Adipocyte (in vitro differentiated cells): Measurements from ENCODE around the gene HLCS.

Experiments
- DNase-seq: peaks from one replicate; pipeline ENCODE4 v3.0.0-alpha.2; 2015; ENCODE audit warnings: low read depth
- H3K27me3 ChIP-seq: replicated peaks from 2 replicates; pipeline ENCODE4 v1.7.0; 2013; ENCODE audit warnings: mild to moderate bottlenecking, low read length, moderate library complexity; ENCODE audit not compliant: control insufficient read depth, insufficient read depth
- H3K36me3 ChIP-seq: 2 replicates; pipeline ENCODE4 v1.7.0; 2013; ENCODE audit warnings: low read length, mild to moderate bottlenecking, moderate library complexity; ENCODE audit not compliant: control insufficient read depth, insufficient read depth, severe bottlenecking
- H3K4me1 ChIP-seq: 2 replicates; pipeline ENCODE4 v1.7.0; 2013; ENCODE audit warnings: mild to moderate bottlenecking, low read length, moderate library complexity; ENCODE audit not compliant: control insufficient read depth, insufficient read depth
- H3K4me3 ChIP-seq: 2 replicates; pipeline ENCODE4 v1.7.0; 2013; ENCODE audit warnings: mild to moderate bottlenecking, low read length, moderate library complexity
- H3K9ac ChIP-seq: 2 replicates; pipeline ENCODE4 v1.7.0; 2013; ENCODE audit warnings: mild to moderate bottlenecking, low read length, moderate library complexity
- H3K9me3 ChIP-seq: 2 replicates; pipeline ENCODE4 v1.7.0; 2013; ENCODE audit warnings: mild to moderate bottlenecking, low read length, moderate library complexity; ENCODE audit not compliant: control insufficient read depth

Gene HLCS

DNA sequence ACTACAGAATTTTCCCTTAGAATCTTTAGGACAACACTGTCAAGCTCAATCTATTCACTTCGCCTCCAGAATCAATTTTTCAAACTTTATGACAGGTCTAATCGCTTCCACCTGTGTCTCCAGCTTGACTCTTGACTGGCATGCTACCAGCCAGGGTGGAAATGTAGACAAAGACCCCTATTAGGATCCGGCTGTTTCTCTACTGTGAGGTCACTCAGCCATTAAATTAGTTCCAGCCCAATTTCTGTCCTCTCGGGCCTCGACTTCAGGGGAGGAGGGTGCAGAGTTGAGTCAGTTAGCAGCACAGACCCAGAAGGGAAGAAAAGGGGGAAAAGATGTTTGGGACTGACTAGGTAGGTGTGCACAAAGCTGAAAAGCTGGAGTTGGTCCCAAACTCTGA is 78.5 kb downstream of the HLCS start:
- no peak overlapping the region for H3K4me3 ChIP-seq
- no peaks in the 10 kb centered on the region for H3K9me3 ChIP-seq
- no peak overlapping the region for H3K9ac ChIP-seq
- no peaks in the 10 kb centered on the region for H3K27me3 ChIP-seq
- H3K4me1 ChIP-seq: peaks cover 6% of the 10 kb centered on the region
- DNase-seq: no peak
- no peaks in the 10 kb centered on the region for H3K36me3 ChIP-seq

DNA sequence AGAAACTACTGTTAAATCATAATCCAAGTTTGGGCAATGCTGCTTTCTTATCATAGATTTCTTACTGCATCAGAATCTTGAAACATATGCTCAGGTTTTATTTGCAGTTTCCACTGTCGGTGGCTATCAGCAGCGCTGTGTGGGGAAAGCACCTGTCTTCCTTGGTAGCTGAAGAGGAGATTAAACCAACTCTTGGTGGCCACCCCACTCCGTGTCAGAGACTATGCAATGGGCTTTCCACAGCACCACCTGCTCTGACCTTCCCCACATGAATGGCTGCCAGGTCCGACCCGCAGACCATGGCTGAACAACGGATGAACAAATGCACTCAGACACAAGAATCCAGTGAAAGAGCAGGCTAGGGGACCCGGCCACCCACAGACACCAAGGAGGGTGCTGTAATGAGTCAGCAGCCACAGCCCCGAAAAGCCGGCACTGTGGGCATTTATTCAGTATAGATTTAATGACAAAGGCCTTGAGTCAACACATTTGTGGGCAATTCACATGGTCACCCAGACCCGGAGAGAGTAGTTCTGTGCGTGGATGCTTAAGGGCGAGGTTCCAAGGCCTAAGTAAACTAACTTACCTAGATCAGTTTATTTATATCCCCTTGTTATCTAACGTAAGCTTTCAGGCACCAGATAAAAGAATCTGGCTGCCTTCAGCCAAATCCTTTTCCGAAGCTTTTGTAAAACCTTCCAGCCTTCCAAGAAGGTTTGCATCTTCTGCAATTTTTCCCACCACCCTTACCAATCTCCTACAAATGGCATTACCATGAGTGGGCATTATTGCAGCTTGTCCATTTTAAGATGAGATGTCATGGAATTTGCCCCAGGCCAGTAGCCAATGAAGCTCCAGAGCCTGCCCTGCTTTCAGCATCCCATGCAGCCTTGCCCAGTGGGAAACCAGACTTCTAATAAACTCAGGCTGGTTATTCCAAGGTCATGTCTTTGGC is 82.7 kb downstream of the HLCS start:
- DNase-seq: no peak
- Histone ChIP-seq H3K36me3 (no peaks in the 10 kb centered on the region), H3K4me1 (no peaks in the 10 kb centered on the region), H3K4me3 (no peak overlapping the region), H3K9ac (no peak overlapping the region), H3K9me3 (no peaks in the 10 kb centered on the region), H3K27me3 (no peaks in the 10 kb centered on the region)

DNA sequence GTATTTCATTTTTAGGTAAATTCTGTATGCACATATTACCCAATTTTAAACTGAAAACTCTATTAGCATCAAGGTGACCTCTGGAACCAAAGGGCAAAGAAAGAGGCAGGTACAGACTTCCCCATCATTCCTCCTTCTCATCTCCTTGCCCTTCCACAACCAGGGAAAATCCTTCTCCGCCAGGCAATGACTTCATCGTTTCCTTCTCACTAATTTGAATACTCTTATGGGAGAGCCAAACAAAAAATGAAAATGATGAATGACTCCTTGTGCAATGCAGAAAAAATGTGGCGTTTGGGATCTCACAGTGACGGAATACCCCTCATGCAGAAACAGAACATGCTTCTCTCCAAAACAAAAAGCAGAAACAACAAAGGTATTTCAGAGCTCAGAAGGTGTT is 83.7 kb downstream of the HLCS start:
- Histone ChIP-seq H3K9ac (no peak overlapping the region), H3K36me3 (no peaks in the 10 kb centered on the region), H3K27me3 (no peaks in the 10 kb centered on the region), H3K9me3 (peaks cover 7% of the 10 kb centered on the region), H3K4me1 (no peaks in the 10 kb centered on the region), H3K4me3 (no peak overlapping the region)
- DNase-seq: no peak

DNA sequence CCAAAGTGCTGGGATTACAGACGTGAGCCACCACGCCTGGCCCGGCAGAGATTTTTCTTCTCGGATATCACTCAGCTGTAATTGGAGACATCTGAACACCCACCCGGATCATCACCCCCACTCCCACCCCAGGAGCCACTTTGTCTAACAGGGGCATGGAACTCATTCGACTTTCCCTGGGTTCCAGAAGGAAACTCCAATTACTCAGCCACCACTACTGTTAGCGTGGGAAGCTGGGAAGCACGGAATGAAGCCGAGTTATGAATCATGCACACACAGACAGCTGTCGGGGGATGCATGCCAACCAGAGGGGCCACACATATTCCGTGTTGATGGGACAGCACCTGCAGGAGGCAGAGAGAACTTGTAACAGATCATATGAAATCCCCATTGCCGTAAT is 85.2 kb downstream of the HLCS start:
- DNase-seq: peak; percentile 68
- Histone ChIP-seq H3K36me3 (no peaks in the 10 kb centered on the region), H3K4me3 (no peak overlapping the region), H3K9me3 (peaks cover 14% of the 10 kb centered on the region), H3K4me1 (no peaks in the 10 kb centered on the region), H3K9ac (no peak overlapping the region), H3K27me3 (no peaks in the 10 kb centered on the region)

DNA sequence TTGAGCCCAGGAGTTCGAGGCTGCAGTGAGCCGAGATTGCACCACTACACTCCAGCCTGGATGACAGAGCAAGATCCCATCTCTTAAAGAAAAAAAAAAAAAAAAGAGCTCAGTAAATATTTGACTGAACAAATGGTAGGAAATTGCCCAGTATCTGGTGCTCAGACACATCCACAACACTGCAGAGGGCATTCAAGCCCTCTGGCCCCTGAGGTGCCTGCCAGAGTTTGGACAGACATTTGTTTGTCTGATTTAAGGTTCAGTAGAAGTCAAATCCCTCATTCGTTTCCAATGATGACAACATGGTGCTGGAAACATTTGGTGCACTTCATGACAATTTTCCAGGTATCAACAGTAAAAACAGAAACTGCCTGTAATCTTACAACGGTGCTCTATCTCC is 86.6 kb downstream of the HLCS start:
- H3K4me3 ChIP-seq: no peak overlapping the region
- H3K36me3 ChIP-seq: no peaks in the 10 kb centered on the region
- no peaks in the 10 kb centered on the region for H3K4me1 ChIP-seq
- no peak overlapping the region for H3K9ac ChIP-seq
- DNase-seq: no peak
- peaks cover 14% of the 10 kb centered on the region for H3K9me3 ChIP-seq
- H3K27me3 ChIP-seq: no peaks in the 10 kb centered on the region

DNA sequence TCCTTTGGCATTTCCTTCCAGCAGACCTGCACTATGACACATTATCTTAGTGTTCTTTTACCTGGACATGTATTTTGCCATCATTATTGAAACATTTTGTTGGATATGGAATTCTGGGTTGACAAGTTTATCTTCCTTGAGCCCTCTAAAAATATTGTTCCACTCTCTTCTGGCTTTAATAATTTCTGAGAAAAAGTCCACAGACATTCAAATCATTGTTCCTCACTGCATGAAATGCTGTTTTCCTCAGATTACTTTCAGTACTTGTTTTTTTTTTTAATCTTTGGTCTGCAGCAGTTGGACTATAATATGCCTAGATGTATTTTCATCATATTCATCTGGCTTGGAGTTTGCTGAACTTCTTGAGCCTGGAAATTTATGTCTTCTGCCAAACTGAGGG is 88.7 kb downstream of the HLCS start:
- Histone ChIP-seq H3K9me3 (peaks cover 14% of the 10 kb centered on the region), H3K4me3 (no peak overlapping the region), H3K9ac (no peak overlapping the region), H3K36me3 (no peaks in the 10 kb centered on the region), H3K4me1 (no peaks in the 10 kb centered on the region), H3K27me3 (no peaks in the 10 kb centered on the region)
- no peak for DNase-seq

DNA sequence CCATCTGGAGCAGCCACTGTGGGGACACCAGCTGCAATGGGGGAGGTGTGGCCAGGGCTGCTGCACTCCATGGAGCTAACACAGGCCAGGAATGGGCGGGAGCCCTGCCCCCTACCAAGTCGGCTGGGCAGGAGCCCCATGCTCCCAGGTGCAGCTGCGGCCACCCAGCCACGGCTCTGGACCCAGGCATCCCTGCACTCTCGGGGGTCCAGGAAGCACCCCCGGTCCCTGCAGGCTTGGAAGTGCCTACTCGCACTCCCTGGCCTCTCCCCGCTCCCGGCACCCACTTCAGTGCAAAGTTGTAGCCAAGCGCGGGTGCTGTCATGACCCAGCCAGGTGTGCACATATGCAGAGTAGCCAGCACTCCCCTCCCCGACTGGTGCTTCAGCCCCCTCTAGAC is 91.8 kb downstream of the HLCS start:
- Histone ChIP-seq H3K9ac (no peak overlapping the region), H3K27me3 (no peaks in the 10 kb centered on the region), H3K4me1 (no peaks in the 10 kb centered on the region), H3K36me3 (no peaks in the 10 kb centered on the region), H3K9me3 (peaks cover 14% of the 10 kb centered on the region), H3K4me3 (no peak overlapping the region)
- DNase-seq: no peak

DNA sequence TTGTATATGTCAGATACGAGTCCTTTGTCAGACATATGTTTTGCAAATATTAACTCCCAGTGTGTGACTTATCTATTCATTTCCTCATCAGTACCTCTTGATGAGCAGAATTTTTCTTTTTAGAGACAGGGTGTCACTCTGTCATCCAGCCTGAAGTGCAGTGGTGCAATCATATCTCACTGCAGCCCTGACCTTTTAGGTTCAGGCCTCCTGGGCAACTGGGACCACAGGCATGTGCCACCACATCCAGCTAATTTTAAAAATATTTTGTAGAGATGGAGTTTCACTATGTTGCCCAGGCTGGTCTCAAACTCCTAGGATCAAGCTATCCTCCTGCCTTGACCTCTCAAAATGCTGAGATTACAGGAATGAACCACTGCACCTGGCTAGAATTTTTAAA is 93.0 kb downstream of the HLCS start:
- peaks cover 14% of the 10 kb centered on the region for H3K9me3 ChIP-seq
- H3K9ac ChIP-seq: no peak overlapping the region
- H3K36me3 ChIP-seq: no peaks in the 10 kb centered on the region
- DNase-seq: no peak
- H3K4me3 ChIP-seq: no peak overlapping the region
- H3K4me1 ChIP-seq: no peaks in the 10 kb centered on the region
- no peaks in the 10 kb centered on the region for H3K27me3 ChIP-seq

DNA sequence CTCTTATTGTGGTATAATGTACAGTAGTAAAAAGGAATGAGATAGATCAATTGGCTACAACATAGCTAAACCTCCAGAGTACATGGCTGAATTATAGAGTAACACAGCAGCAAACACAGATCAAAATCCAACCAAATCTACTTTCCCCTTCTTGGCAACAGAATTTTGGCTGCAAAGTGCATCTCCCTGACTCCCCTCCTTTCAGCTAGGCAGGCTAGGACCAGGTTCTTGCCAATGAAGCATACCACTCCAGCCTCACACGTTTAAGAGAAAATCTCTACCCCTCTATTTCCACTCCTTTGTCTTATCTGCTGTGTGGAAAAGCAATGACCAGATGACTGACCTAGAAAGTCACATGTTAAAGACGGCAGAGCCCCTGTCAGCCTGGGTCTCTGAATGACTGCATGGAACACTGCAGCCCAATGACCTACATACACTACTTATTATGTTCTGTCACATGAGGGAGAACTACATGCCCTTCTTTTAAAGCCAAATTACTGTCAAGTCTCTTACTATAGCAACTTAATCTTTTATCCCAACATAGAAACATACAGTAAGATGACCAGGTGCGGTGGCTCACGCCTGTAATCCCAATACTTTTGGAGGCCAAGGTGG is 99.1 kb downstream of the HLCS start:
- no peak overlapping the region for H3K4me3 ChIP-seq

DNA sequence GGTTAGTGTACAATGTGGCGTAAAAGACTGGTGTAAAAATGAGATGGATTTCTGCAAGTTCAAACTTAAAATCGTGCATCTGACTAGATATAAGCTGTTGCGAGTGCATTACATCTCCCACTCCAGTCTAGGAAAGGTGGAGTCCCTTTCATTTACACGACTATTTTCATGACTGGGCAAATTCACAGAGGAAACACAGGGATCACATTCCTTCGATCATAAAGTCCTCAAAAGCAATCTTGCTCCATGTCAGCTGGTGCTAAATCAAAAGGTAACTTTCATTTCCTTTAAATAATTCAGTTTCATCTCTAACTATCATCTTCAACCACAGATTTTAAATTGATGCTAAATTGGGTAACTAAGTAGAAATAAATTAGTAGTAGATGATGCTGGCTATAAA is 100.0 kb downstream of the HLCS start:
- Histone ChIP-seq H3K9me3 (no peaks in the 10 kb centered on the region), H3K27me3 (no peaks in the 10 kb centered on the region), H3K9ac (no peak overlapping the region), H3K4me3 (no peak overlapping the region), H3K36me3 (no peaks in the 10 kb centered on the region), H3K4me1 (peaks cover 3% of the 10 kb centered on the region)
- no peak for DNase-seq

More for the DNA sequence above, 99.1 kb downstream of the HLCS start:
- DNase-seq: no peak
- no peak overlapping the region for H3K9ac ChIP-seq
- peaks cover 3% of the 10 kb centered on the region for H3K4me1 ChIP-seq
- H3K36me3 ChIP-seq: no peaks in the 10 kb centered on the region
- no peaks in the 10 kb centered on the region for H3K27me3 ChIP-seq
- H3K9me3 ChIP-seq: no peaks in the 10 kb centered on the region

DNA sequence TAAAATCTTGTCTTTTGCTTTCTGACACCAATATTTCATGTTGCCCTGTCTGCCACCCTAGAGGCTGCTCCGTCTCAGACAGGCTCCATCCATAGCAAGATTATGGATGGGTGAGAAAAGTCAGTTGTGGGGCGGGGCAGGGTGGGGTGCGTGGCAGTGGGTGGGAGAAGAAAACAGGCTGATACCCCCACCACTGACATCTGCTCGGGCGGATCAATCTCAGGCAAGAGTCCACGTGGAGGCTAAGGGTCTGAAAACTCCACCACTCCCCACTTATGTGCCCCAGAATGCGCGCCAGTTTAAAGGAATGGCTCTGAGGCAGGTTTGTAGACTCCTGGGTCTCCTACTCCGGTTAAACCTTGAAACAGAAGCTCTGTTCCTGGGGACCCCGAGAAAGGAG is 101.5 kb downstream of the HLCS start:
- Histone ChIP-seq H3K4me3 (no peak overlapping the region), H3K9ac (no peak overlapping the region), H3K4me1 (peaks cover 15% of the 10 kb centered on the region), H3K27me3 (no peaks in the 10 kb centered on the region), H3K36me3 (no peaks in the 10 kb centered on the region), H3K9me3 (no peaks in the 10 kb centered on the region)
- DNase-seq: no peak
